HEK293 (cell line): ENCODE data around the gene MYOF.

Experiments
- CTCF ChIA-PET: fragments of 350-600 bp; formaldehyde crosslinking; extraction: SDS; loops from one replicate; lab custom pipeline; 2021; ENCODE audit warnings: antibody characterized with exemption; lab: Yijun Ruan, JAX
- POLR2A ChIA-PET: fragments of 300-600 bp; formaldehyde crosslinking; extraction: SDS; loops from one replicate; lab custom pipeline; 2020; ENCODE audit warnings: antibody characterized with exemption, inconsistent platforms; lab: Yijun Ruan, JAX
- H3K27ac ChIP-seq: fragments of 200-500 bp; sonication (Bioruptor generic); 2 replicates; pipeline ENCODE4 v1.5.1; 2014; ENCODE audit warnings: low read depth, low read length, control low read depth, inconsistent platforms; ENCODE audit errors: extremely low read depth
- H3K36me3 ChIP-seq, 2 experiments: fragments of 200-500 bp in 1 of 2; sonication (Bioruptor generic) in 1 of 2; 1 replicate in 1 of 2; 2 replicates in 1 of 2; pipeline ENCODE4 v1.5.1; 2014 to 2017; ENCODE audit warnings: inconsistent platforms in 2 of 2, low read length in 2 of 2; ENCODE audit not compliant: control insufficient read depth in 2 of 2, insufficient read depth in 1 of 2
- H3K4me1 ChIP-seq: fragments of 200-500 bp; sonication (Bioruptor generic); 2 replicates; pipeline ENCODE4 v1.5.1; 2014; ENCODE audit warnings: mild to moderate bottlenecking, low read length, inconsistent platforms; ENCODE audit not compliant: control insufficient read depth, insufficient read depth
- H3K4me3 ChIP-seq: 2 replicates; pipeline ENCODE4 v1.5.1; 2011; ENCODE audit warnings: low read depth, mild to moderate bottlenecking, control low read depth, low read length, moderate library complexity
- H3K9me3 ChIP-seq: fragments of 200-500 bp; sonication (Bioruptor generic); 2 replicates; pipeline ENCODE4 v1.5.1; 2014; ENCODE audit warnings: low read depth, low read length, inconsistent platforms; ENCODE audit not compliant: control insufficient read depth, insufficient read depth
- GFI1B ChIP-seq: fragments of 450-650 bp; formaldehyde crosslinking; IDR thresholded peaks from 2 replicates; pipeline ENCODE4 v1.5.1; 2016; ENCODE audit warnings: missing biosample characterization, missing genetic modification characterization
- GLI2 ChIP-seq: fragments of 450-650 bp; formaldehyde crosslinking; IDR thresholded peaks from 2 replicates; pipeline ENCODE4; 2017; ENCODE audit warnings: missing biosample characterization, missing genetic modification characterization, low read depth, borderline replicate concordance
- GLIS1 ChIP-seq: fragments of 450-650 bp; formaldehyde crosslinking; IDR thresholded peaks from 2 replicates; pipeline ENCODE4 v1.5.1; 2016; ENCODE audit warnings: missing biosample characterization, missing genetic modification characterization
- GLIS2 ChIP-seq: fragments of 450-650 bp; formaldehyde crosslinking; IDR thresholded peaks from 2 replicates; pipeline ENCODE4 v1.5.1; 2016; ENCODE audit warnings: missing biosample characterization, missing genetic modification characterization
- KLF9 ChIP-seq: fragments of 450-650 bp; formaldehyde crosslinking; IDR thresholded peaks from 2 replicates; pipeline ENCODE4 v1.5.1; 2016; ENCODE audit warnings: missing biosample characterization, missing genetic modification characterization, low read depth
- MZF1 ChIP-seq: fragments of 450-650 bp; formaldehyde crosslinking; IDR thresholded peaks from 2 replicates; pipeline ENCODE4 v1.5.1; 2017; ENCODE audit warnings: missing biosample characterization, missing genetic modification characterization, borderline replicate concordance
- OVOL3 ChIP-seq: fragments of 450-650 bp; formaldehyde crosslinking; IDR thresholded peaks from 2 replicates; pipeline ENCODE4 v1.5.1; 2016; ENCODE audit warnings: missing biosample characterization, missing genetic modification characterization
- SCRT2 ChIP-seq: fragments of 450-650 bp; formaldehyde crosslinking; IDR thresholded peaks from 2 replicates; pipeline ENCODE4 v1.5.1; 2016; ENCODE audit warnings: missing biosample characterization, missing genetic modification characterization
- SETDB1 ChIP-seq: IDR thresholded peaks from one replicate; pipeline ENCODE4 v1.6.1; 2017; ENCODE audit warnings: mild to moderate bottlenecking, low read length, moderate library complexity, mixed read lengths; ENCODE audit not compliant: insufficient read length
- SP3 ChIP-seq: fragments of 450-650 bp; formaldehyde crosslinking; IDR thresholded peaks from 2 replicates; pipeline ENCODE4 v1.5.1; 2016; ENCODE audit warnings: missing biosample characterization, missing genetic modification characterization
- ZBTB17 ChIP-seq: fragments of 450-650 bp; formaldehyde crosslinking; IDR thresholded peaks from 2 replicates; pipeline ENCODE4 v1.5.1; 2016; ENCODE audit warnings: missing biosample characterization, missing genetic modification characterization
- ZBTB20 ChIP-seq: fragments of 450-650 bp; formaldehyde crosslinking; IDR thresholded peaks from 2 replicates; pipeline ENCODE4 v1.5.1; 2016; ENCODE audit warnings: missing biosample characterization, missing genetic modification characterization
- ZIC2 ChIP-seq: fragments of 450-650 bp; formaldehyde crosslinking; IDR thresholded peaks from 2 replicates; pipeline ENCODE4 v1.5.1; 2016; ENCODE audit warnings: missing biosample characterization, missing genetic modification characterization
- ZNF10 ChIP-seq: fragments of 450-650 bp; formaldehyde crosslinking; IDR thresholded peaks from 2 replicates; pipeline ENCODE4 v1.5.1; 2017; ENCODE audit warnings: missing biosample characterization, missing genetic modification characterization
- ZNF169 ChIP-seq: fragments of 450-650 bp; formaldehyde crosslinking; IDR thresholded peaks from 2 replicates; pipeline ENCODE4 v1.5.1; 2016; ENCODE audit warnings: missing biosample characterization, missing genetic modification characterization
- ZNF2 ChIP-seq: fragments of 450-650 bp; formaldehyde crosslinking; IDR thresholded peaks from 2 replicates; pipeline ENCODE4 v1.5.1; 2016; ENCODE audit warnings: missing biosample characterization, missing genetic modification characterization
- ZNF214 ChIP-seq: fragments of 450-650 bp; formaldehyde crosslinking; IDR thresholded peaks from 2 replicates; pipeline ENCODE4 v1.5.1; 2017; ENCODE audit warnings: missing biosample characterization, mild to moderate bottlenecking, missing genetic modification characterization, borderline replicate concordance
- ZNF311 ChIP-seq: fragments of 450-650 bp; formaldehyde crosslinking; IDR thresholded peaks from 2 replicates; pipeline ENCODE4 v1.5.1; 2017; ENCODE audit warnings: missing biosample characterization, missing genetic modification characterization, borderline replicate concordance
- ZNF354C ChIP-seq: fragments of 450-650 bp; formaldehyde crosslinking; IDR thresholded peaks from 2 replicates; pipeline ENCODE4 v1.5.1; 2016; ENCODE audit warnings: missing biosample characterization, missing genetic modification characterization, low read depth, borderline replicate concordance
- ZNF391 ChIP-seq: fragments of 450-650 bp; formaldehyde crosslinking; IDR thresholded peaks from 2 replicates; pipeline ENCODE4 v1.5.1; 2016; ENCODE audit warnings: low read depth, missing biosample characterization, missing genetic modification characterization, borderline replicate concordance
- ZNF560 ChIP-seq: fragments of 450-650 bp; formaldehyde crosslinking; IDR thresholded peaks from 2 replicates; pipeline ENCODE4 v1.5.1; 2017; ENCODE audit warnings: missing biosample characterization, missing genetic modification characterization, borderline replicate concordance
- ZNF624 ChIP-seq: fragments of 450-650 bp; formaldehyde crosslinking; IDR thresholded peaks from 2 replicates; pipeline ENCODE4 v1.5.1; 2017; ENCODE audit warnings: missing biosample characterization, missing genetic modification characterization
- ZNF654 ChIP-seq: fragments of 450-650 bp; formaldehyde crosslinking; IDR thresholded peaks from 2 replicates; pipeline ENCODE4 v1.5.1; 2016; ENCODE audit warnings: low read depth, missing biosample characterization, missing genetic modification characterization
- ZNF768 ChIP-seq: fragments of 450-650 bp; formaldehyde crosslinking; IDR thresholded peaks from 2 replicates; pipeline ENCODE4 v1.5.1; 2018; ENCODE audit warnings: missing biosample characterization, mild to moderate bottlenecking, missing genetic modification characterization
- ZNF837 ChIP-seq: fragments of 450-650 bp; formaldehyde crosslinking; IDR thresholded peaks from 2 replicates; pipeline ENCODE4 v1.5.1; 2016; ENCODE audit warnings: missing biosample characterization, missing genetic modification characterization
- TF ChIP-seq, protein P1 (sequence below): IDR thresholded peaks from 2 replicates; pipeline ENCODE4 v1.6.1; 2011; ENCODE audit warnings: mild to moderate bottlenecking, low read depth, low read length, borderline replicate concordance
- TF ChIP-seq, protein P2 (sequence below): fragments of 450-650 bp; formaldehyde crosslinking; optimal IDR thresholded peaks from 2 replicates; pipeline ENCODE3; 2016; ENCODE audit warnings: missing biosample characterization, mild to moderate bottlenecking, missing genetic modification characterization
- TF ChIP-seq, protein P3 (sequence below): fragments of 450-650 bp; formaldehyde crosslinking; IDR thresholded peaks from 2 replicates; pipeline ENCODE4; 2016; ENCODE audit warnings: missing biosample characterization, missing genetic modification characterization
- TF ChIP-seq, protein P4 (sequence below): fragments of 450-650 bp; formaldehyde crosslinking; IDR thresholded peaks from 2 replicates; pipeline ENCODE4 v1.5.1; 2016; ENCODE audit warnings: missing biosample characterization, missing genetic modification characterization
- TF ChIP-seq, protein P5 (sequence below): fragments of 450-650 bp; formaldehyde crosslinking; IDR thresholded peaks from 2 replicates; pipeline ENCODE4 v1.5.1; 2016; ENCODE audit warnings: missing biosample characterization, missing genetic modification characterization

The MYOF gene

DNA sequence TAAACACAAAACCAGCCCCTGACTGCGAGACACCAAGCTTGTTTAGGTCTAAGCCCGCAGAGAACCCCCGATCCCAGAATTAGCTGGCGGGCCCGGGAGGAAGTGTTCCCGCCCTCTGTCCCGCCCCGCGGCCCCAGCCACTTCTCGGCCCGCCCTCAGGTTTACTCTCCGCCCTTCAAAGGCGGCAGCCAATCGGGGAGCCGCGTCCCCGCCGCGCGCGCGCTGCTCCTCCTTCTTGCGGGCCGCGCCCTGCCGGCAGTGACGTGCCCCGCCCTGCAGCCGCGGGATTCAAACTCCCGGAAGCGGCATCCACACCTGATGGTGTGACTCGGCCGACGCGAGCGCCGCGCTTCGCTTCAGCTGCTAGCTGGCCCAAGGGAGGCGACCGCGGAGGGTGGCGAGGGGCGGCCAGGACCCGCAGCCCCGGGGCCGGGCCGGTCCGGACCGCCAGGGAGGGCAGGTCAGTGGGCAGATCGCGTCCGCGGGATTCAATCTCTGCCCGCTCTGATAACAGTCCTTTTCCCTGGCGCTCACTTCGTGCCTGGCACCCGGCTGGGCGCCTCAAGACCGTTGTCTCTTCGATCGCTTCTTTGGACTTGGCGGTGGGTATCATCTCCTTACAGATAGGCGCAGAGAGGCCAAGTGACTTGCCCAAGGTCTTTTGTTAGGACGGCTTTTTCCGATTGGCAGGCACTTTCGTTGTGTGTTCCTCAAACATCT lies 14.3 kb upstream of the MYOF start, which contains the start of gene CEP55 (continued):
- TF ChIP-seq SCRT2 (tag by site-specific recombination) (peak; percentile 67), ZNF768 (tag by site-specific recombination) (no peak), ZIC2 (tag by site-specific recombination) (no peak), SETDB1 (no peak), ZNF169 (tag by site-specific recombination) (no peak), ZBTB20 (tag by site-specific recombination) (peak; percentile 91), ZNF391 (tag by site-specific recombination) (no peak), SP3 (tag by site-specific recombination) (peak; percentile 97), ZNF837 (tag by site-specific recombination) (no peak), ZNF560 (no peak)
- TF ChIP-seq, protein P1, sequence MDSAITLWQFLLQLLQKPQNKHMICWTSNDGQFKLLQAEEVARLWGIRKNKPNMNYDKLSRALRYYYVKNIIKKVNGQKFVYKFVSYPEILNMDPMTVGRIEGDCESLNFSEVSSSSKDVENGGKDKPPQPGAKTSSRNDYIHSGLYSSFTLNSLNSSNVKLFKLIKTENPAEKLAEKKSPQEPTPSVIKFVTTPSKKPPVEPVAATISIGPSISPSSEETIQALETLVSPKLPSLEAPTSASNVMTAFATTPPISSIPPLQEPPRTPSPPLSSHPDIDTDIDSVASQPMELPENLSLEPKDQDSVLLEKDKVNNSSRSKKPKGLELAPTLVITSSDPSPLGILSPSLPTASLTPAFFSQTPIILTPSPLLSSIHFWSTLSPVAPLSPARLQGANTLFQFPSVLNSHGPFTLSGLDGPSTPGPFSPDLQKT = no peak
- TF ChIP-seq, protein P2, sequence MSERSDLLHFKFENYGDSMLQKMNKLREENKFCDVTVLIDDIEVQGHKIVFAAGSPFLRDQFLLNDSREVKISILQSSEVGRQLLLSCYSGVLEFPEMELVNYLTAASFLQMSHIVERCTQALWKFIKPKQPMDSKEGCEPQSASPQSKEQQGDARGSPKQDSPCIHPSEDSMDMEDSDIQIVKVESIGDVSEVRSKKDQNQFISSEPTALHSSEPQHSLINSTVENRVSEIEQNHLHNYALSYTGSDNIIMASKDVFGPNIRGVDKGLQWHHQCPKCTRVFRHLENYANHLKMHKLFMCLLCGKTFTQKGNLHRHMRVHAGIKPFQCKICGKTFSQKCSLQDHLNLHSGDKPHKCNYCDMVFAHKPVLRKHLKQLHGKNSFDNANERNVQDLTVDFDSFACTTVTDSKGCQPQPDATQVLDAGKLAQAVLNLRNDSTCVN (tag by site-specific recombination) = peak; percentile 91

DNA sequence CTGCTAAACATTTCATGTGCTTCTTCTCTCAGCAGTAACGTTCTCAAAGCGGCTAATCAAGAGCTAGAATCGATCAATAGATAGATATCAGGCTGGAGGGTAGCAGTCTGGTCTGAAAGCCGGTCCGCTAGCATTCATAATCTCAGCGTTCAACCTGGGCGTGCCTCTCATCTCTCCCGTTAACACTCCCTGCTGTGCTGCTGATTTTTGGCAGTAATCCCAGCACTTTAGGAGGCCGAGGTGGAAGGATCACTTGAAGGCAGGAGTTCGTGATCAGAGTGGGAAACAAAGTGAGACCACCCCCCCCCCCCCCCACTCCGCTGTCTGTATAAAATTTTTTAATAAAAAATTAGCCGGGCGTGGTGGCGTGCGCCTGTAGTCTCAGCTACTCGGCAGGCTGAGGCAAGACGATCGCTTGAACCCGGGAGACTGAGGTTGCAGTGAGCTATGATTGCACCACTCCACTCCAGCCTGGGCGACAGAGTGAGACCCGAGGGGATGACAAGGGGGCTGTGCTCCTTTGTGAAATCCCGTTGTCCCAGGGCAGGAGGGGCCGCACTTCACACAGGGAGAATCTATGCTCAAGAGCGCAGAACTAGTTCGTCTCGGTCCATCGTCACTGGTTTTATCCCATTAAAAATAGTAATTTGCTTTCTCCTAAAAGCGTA lies 13.7 kb upstream of the MYOF start:
- H3K4me1 ChIP-seq = no peaks in the 10 kb centered on the region; the same call in 1 of the 2 replicates
- peaks cover 10 to 13% of the 10 kb centered on the region in 2 experiments for H3K36me3 ChIP-seq
- no peaks in the 10 kb centered on the region for H3K9me3 ChIP-seq
- POLR2A ChIA-PET = interaction anchor here (0.6 to 1.9 kb wide), 19 partner anchors 13 to 1094 kb away, joined by 3 to 15 read pairs (median 6); partner anchors contain the start of genes FRA10AC1 and MYOF
- CTCF ChIA-PET = interaction anchor here (0.6 to 2.8 kb wide), 9 partner anchors 13 to 541 kb away, joined by 3 to 17 read pairs (median 4); partner anchors contain the start of gene MYOF
- peak overlapping the region; percentile 87 for H3K27ac ChIP-seq
- H3K4me3 ChIP-seq = peak overlapping the region; percentile 49
- TF ChIP-seq GLIS1 (tag by site-specific recombination) (peak; percentile 71), MZF1 (tag by site-specific recombination) (peak; percentile 40; the same call in 1 of the 2 replicates), KLF9 (tag by site-specific recombination) (peak; percentile 43; the same call in 1 of the 2 replicates), ZNF2 (tag by site-specific recombination) (peak; percentile 42; the same call in 1 of the 2 replicates), ZBTB17 (tag by site-specific recombination) (peak; percentile 90), ZNF624 (no peak), ZNF354C (tag by site-specific recombination) (no peak), OVOL3 (tag by site-specific recombination) (no peak), GLI2 (tag by site-specific recombination) (no peak), GLIS2 (peak; percentile 56; the same call in 1 of the 2 replicates), ZNF311 (no peak), GFI1B (tag by site-specific recombination) (0 out of 2 replicates have a peak, but pooled peaks have one; percentile 8), ZNF654 (tag by site-specific recombination) (no peak), ZNF169 (tag by site-specific recombination) (no peak), ZNF391 (tag by site-specific recombination) (peak; percentile 66), ZIC2 (tag by site-specific recombination) (peak; percentile 55), ZBTB20 (tag by site-specific recombination) (peak; percentile 95), ZNF214 (no peak), ZNF10 (no peak), ZNF837 (tag by site-specific recombination) (no peak)
- TF ChIP-seq, protein P3, sequence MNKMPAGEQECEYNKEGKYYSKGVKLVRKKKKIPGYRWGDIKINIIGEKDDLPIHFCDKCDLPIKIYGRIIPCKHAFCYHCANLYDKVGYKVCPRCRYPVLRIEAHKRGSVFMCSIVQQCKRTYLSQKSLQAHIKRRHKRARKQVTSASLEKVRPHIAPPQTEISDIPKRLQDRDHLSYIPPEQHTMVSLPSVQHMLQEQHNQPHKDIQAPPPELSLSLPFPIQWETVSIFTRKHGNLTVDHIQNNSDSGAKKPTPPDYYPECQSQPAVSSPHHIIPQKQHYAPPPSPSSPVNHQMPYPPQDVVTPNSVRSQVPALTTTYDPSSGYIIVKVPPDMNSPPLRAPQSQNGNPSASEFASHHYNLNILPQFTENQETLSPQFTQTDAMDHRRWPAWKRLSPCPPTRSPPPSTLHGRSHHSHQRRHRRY (tag by site-specific recombination) = no peak
- TF ChIP-seq, protein P4, sequence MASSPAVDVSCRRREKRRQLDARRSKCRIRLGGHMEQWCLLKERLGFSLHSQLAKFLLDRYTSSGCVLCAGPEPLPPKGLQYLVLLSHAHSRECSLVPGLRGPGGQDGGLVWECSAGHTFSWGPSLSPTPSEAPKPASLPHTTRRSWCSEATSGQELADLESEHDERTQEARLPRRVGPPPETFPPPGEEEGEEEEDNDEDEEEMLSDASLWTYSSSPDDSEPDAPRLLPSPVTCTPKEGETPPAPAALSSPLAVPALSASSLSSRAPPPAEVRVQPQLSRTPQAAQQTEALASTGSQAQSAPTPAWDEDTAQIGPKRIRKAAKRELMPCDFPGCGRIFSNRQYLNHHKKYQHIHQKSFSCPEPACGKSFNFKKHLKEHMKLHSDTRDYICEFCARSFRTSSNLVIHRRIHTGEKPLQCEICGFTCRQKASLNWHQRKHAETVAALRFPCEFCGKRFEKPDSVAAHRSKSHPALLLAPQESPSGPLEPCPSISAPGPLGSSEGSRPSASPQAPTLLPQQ = no peak
- TF ChIP-seq, protein P5, sequence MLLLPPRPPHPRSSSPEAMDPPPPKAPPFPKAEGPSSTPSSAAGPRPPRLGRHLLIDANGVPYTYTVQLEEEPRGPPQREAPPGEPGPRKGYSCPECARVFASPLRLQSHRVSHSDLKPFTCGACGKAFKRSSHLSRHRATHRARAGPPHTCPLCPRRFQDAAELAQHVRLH (tag by site-specific recombination) = no peak
